Sigmoid colon (tissue), 7 donors: ENCODE data around the gene WNT5B. TPM values are rescaled to one million over a fixed set of nuclear protein-coding genes. Genes with fewer than 3 reads are reported as not detected.

Experiments
- DNase-seq: peaks from one replicate; pipeline ENCODE4 v3.0.0-alpha.2; 2019
- H3K27ac ChIP-seq, 4 donors: fragments of 200-600 bp; sonication (generic); one replicate each; pipeline ENCODE4 v1.5.1; 2016 to 2019; ENCODE audit warnings: mild to moderate bottlenecking in 1 of 4
- H3K27me3 ChIP-seq, 3 donors: fragments of 200-600 bp; sonication (generic); one replicate each; pipeline ENCODE4 v1.5.1; 2019; ENCODE audit warnings: mild to moderate bottlenecking in 1 of 3
- H3K36me3 ChIP-seq, 4 donors: fragments of 200-600 bp; sonication (generic); one replicate each; pipeline ENCODE4 v1.5.1; 2016 to 2019
- H3K4me1 ChIP-seq, 4 donors: fragments of 200-600 bp; sonication (generic); one replicate each; pipeline ENCODE4 v1.5.1; 2017 to 2019
- H3K4me3 ChIP-seq, 4 donors: fragments of 200-600 bp; sonication (generic); one replicate each; pipeline ENCODE4 v1.5.1; 2017 to 2019; ENCODE audit warnings: mild to moderate bottlenecking in 2 of 4, moderate library complexity in 1 of 4
- H3K9me3 ChIP-seq, 4 donors: fragments of 200-600 bp in 3 of 4; sonication (generic) in 3 of 4; one replicate each; pipeline versions ENCODE4 v1.5.1 to v1.6.1; 2013 to 2019
- EP300 ChIP-seq, 4 donors: sonication (generic); formaldehyde crosslinking; IDR thresholded peaks; one replicate each; pipeline ENCODE4 v1.6.1; 2017; ENCODE audit warnings: antibody characterized with exemption in 4 of 4
- POLR2A ChIP-seq, 2 donors: fragments of 450-650 bp; IDR thresholded peaks; one replicate each; pipeline ENCODE4 v1.6.1; 2016; ENCODE audit warnings: antibody characterized with exemption in 2 of 2, mild to moderate bottlenecking in 2 of 2, moderate library complexity in 2 of 2
- POLR2AphosphoS5 ChIP-seq, 4 donors: sonication (generic); formaldehyde crosslinking; IDR thresholded peaks; one replicate each; pipeline ENCODE4 v1.6.1; 2017; ENCODE audit warnings: antibody characterized with exemption in 4 of 4
- WGBS, 2 donors: extraction: QIAGEN DNeasy Blood & Tissue Kit; methylation state at CpG; one replicate each; pipeline ENCODE4 v1.1.7; 2013; 5-methylcytosine and 5-hydroxymethylcytosine counted together
- intact Hi-C: fragments of 100-400 bp; cut with DNase I; formaldehyde crosslinking; loops from one replicate; pipeline ENCODE4 v1.15.1; 2023
- polyA plus RNA-seq, 3 donors: library from polyadenylated mRNA; stranded (reverse); fragments of 200-250 nt; gene quantifications; one replicate each; pipeline ENCODE4 v1.2.3, GENCODE V29; 2013
- total RNA-seq, 4 donors: library from RNA; depleted of rRNA; stranded (reverse); fragments of >200 nt; gene quantifications; one replicate each; pipeline ENCODE4 v1.1.0, GENCODE V29; 2016
- TF ChIP-seq, protein P1 (sequence below), 4 experiments: fragments of 450-650 bp in 3 of 4; fragments of 200-600 bp in 1 of 4; IDR thresholded peaks; one replicate each; pipeline ENCODE4 v1.5.1; 2016 to 2019; ENCODE audit warnings: antibody characterized with exemption in 4 of 4, mild to moderate bottlenecking in 3 of 4, moderate library complexity in 2 of 4
- donor health status: healthy with polysubstance abuse.
- donor health status: Bipolar disorder and iron deficiency.
- donor health status: healthy.

The WNT5B gene
- total and polyA plus RNA-seq, 7 donors, result 0.69 to 72.3 (median 8.4) TPM

DNA sequence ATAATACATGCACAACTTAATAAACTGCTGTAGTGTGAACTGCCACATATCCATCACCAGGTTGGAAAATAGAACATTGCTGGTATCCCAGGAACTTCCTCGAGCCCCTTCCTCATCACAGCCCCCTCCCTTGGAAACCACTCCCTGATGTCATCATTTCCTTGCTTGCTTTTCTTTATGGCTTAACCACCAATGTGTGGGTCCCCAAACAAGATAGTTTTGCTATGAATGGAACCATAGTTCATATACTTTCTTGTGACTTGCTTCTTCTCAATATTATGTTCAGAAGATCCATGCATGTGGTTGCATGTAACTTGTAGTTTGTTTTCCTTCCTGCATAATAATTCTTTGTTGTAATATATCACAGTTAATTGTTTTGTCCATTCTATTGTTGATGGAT is 8.9 kb upstream of the WNT5B start:
- intact Hi-C loops, result no loop called here
- 45 to 58% methylated on average over 1 of the region's 1 CpG for WGBS, 2 donors
- TF ChIP-seq, protein P1, sequence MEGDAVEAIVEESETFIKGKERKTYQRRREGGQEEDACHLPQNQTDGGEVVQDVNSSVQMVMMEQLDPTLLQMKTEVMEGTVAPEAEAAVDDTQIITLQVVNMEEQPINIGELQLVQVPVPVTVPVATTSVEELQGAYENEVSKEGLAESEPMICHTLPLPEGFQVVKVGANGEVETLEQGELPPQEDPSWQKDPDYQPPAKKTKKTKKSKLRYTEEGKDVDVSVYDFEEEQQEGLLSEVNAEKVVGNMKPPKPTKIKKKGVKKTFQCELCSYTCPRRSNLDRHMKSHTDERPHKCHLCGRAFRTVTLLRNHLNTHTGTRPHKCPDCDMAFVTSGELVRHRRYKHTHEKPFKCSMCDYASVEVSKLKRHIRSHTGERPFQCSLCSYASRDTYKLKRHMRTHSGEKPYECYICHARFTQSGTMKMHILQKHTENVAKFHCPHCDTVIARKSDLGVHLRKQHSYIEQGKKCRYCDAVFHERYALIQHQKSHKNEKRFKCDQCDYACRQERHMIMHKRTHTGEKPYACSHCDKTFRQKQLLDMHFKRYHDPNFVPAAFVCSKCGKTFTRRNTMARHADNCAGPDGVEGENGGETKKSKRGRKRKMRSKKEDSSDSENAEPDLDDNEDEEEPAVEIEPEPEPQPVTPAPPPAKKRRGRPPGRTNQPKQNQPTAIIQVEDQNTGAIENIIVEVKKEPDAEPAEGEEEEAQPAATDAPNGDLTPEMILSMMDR (IDR thresholded peaks at IDR 0.05), result no peak
- TF ChIP-seq EP300 (IDR thresholded peaks at IDR 0.05) (no peak), POLR2AphosphoS5 (IDR thresholded peaks at IDR 0.05) (no peak), POLR2A (IDR thresholded peaks at IDR 0.05) (no peak)

DNA sequence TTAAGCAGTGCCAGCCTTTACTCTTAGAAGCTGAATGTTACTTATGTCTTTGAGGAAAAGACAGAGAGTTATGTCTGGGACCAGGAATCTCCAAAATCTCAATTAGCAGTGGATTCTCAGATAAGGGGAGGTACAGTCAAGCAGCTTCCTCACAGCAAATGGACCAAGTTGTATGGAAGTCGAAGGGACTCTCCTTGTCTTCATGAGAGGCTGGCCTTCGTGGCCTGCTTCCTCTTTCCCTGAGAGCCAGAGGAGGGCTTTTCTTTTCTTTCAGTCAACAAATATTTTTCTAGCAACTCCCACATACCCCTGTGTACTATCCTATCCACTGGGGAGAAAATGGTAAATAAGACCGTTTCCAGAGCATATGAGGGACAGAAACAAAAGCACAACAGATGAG is 6.6 kb upstream of the WNT5B start:
- TF ChIP-seq POLR2AphosphoS5 (IDR thresholded peaks at IDR 0.05), result no peak
- TF ChIP-seq, protein P1 (IDR thresholded peaks at IDR 0.05), result no peak
- H3K27ac ChIP-seq, result no peak overlapping the region
- no peak overlapping the region for H3K4me3 ChIP-seq
- WGBS, 2 donors, result 76 to 89% methylated on average over 3 of the region's 3 CpGs
- no peaks in the 10 kb centered on the region for H3K9me3 ChIP-seq
- H3K4me1 ChIP-seq, result peaks cover 0 to 9% (median 5%) of the 10 kb centered on the region in 4 donors
- no peaks in the 10 kb centered on the region for H3K27me3 ChIP-seq
- intact Hi-C loops, result no loop called here
- H3K36me3 ChIP-seq, result no peaks in the 10 kb centered on the region
- DNase-seq, result no peak

More for the DNA sequence above, 8.9 kb upstream of the WNT5B start:
- no peaks in the 10 kb centered on the region for H3K36me3 ChIP-seq
- H3K27me3 ChIP-seq, result no peaks in the 10 kb centered on the region
- H3K27ac ChIP-seq, result no peak overlapping the region
- DNase-seq, result no peak
- H3K4me1 ChIP-seq, result peaks cover 0 to 2% (median under 1%) of the 10 kb centered on the region in 4 donors
- no peak overlapping the region for H3K4me3 ChIP-seq
- H3K9me3 ChIP-seq, result no peaks in the 10 kb centered on the region

DNA sequence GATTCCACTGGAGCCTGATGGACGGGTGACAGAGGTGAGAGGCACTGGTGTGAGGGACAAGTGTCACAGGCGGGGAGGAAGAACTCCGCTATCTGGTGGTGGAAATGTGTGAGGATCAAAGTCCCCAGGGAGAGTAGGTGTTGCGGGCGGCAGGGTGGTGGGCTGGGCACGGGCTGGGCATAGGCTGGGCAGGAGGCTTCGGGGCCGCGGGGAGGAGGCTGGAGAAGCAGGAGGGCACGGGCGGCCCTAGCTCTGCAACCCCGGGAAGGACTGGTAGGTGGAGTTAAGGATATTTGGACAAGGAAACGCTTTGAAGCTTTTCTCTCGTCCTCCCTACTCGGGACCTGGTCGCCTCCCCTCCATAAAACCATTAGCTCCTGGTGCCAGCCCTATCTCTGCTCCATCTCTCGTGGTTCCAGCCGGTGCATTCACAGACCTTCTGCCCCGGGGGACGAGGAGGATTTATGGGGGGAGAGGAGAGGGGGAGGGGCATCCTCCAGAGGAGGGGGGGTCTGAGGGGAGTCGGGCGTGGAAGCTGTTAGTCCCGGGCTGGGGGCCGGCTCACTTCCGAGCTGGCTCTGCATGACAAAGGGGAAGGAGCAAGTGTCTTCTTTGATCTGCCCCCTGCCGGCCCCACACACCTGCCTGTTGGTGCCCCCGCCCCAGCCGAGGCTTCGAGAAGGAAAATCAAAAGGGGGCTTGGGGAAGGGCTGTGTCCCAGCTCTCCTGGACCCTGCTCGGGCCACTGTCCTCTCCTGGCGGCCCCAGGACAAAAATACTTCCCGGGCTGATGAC is 504 bp downstream of the WNT5B start:
- H3K36me3 ChIP-seq, result no peaks in the 10 kb centered on the region
- H3K4me3 ChIP-seq, result peak overlapping the region; percentile 46 to 77 (median 68)
- H3K9me3 ChIP-seq, result no peaks in the 10 kb centered on the region
- WGBS, 2 donors, result 2 to 7% methylated on average over 32 of the region's 32 CpGs
- H3K4me1 ChIP-seq, result peaks cover 0 to 67% (median 51%) of the 10 kb centered on the region in 4 donors
- intact Hi-C loops, result loop anchor here (5.0 kb wide), 1 partner anchor 163 kb away; no protein-coding TSS in a partner anchor
- H3K27me3 ChIP-seq, result no peaks in the 10 kb centered on the region
- TF ChIP-seq, protein P1 (IDR thresholded peaks at IDR 0.05), result peak in 1 of 4 experiments; percentile 52
- TF ChIP-seq POLR2AphosphoS5 (IDR thresholded peaks at IDR 0.05), result no peak
- no peak for DNase-seq
- H3K27ac ChIP-seq, result peak overlapping the region; percentile 78 to 87 (median 83)

DNA sequence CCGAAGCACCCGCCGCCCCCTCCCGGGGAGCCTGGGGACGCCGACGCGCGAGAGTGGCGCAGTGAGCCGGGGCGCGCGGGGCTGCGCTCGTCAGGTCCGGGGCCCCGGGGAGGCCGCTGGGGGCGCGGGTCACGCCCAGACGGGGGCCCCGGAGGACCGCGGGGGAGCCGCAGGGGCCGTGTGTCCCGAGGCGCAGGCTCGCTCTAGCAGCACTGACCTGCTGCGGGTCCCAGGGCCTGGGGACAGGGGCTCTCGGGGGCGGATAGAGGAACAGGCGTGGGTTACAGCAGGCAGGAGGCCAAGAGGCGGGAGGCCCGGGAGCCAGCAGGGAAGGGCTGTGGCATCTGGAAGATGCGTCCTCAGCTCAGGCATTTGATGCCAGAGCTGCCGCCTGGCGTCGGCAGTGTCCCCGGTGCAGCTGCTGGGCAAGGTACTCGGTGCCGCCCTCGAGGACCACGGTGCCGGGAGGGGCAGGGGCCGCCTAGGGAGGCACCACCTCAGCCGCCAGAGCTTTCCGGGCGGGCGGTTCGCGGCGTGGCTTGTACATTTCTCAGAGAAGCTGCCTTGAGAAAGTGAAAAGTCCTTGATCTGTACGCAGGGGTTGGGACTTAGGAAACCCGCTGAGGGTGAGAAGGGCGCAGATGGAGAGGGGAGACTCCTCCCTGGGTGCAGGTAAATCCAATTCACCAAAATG is 1.2 kb downstream of the WNT5B start:
- Histone ChIP-seq H3K9me3 (no peaks in the 10 kb centered on the region), H3K4me3 (peak overlapping the region; percentile 46 to 77 (median 68)), H3K27me3 (no peaks in the 10 kb centered on the region), H3K36me3 (no peaks in the 10 kb centered on the region), H3K4me1 (peaks cover 0 to 69% (median 55%) of the 10 kb centered on the region in 4 donors), H3K27ac (peak overlapping the region; percentile 78 to 87 (median 83))
- 1 to 2% methylated on average over 58 of the region's 58 CpGs for WGBS, 2 donors
- TF ChIP-seq, protein P1 (IDR thresholded peaks at IDR 0.05), result no peak
- peak in 1 of 4 donors; percentile 28 for TF ChIP-seq POLR2AphosphoS5 (IDR thresholded peaks at IDR 0.05)
- DNase-seq, result peak; percentile 82
- intact Hi-C loops, result loop anchor here (5.0 kb wide), 1 partner anchor 162 kb away; no protein-coding TSS in a partner anchor
